B cell (primary cell): ENCODE data around the gene DHRS1.

Experiments used
- CTCF ChIP-seq: fragments of 200-600 bp; IDR thresholded peaks from one replicate; pipeline ENCODE4 v1.8.0; 2022; ENCODE audit warnings: antibody characterized with exemption, mild to moderate bottlenecking
- EZH2 ChIP-seq: IDR thresholded peaks from 2 replicates; pipeline ENCODE4 v1.6.1; 2012; ENCODE audit warnings: borderline replicate concordance, low read depth, mild to moderate bottlenecking, moderate library complexity, low read length; ENCODE audit not compliant: insufficient read depth, poor library complexity, severe bottlenecking

GRCh38 chr14:24262821-24263733, 36.5 kb downstream of the DHRS1 start, which contains the start of gene TGM1:
- TF ChIP-seq CTCF (no peak), EZH2 (no peak)
